Cardiac muscle cell (in vitro differentiated cells and primary cell): ENCODE results near the gene CBLN3. TPM values are rescaled to one million over a fixed set of nuclear protein-coding genes. Genes with fewer than 3 reads are reported as not detected.
A peak's percentile ranks its signal among the peaks of the same experiment; 100 is the strongest.

ENCODE experiments used
- DNase-seq, 2 donors: peaks; one replicate each; pipeline versions ENCODE4 v3.0.0 to v3.0.0-alpha.2; 2010 to 2017; ENCODE audit warnings: low read depth in 1 of 2, low spot score in 1 of 2
- H3K27ac ChIP-seq: fragments of 200-600 bp; sonication (generic); 2 replicates; pipeline ENCODE4 v1.5.1; 2016
- H3K27me3 ChIP-seq: fragments of 200-600 bp; sonication (generic); 2 replicates; pipeline ENCODE4 v1.6.0; 2016; ENCODE audit warnings: control low read depth
- H3K36me3 ChIP-seq: fragments of 200-600 bp; sonication (generic); 2 replicates; pipeline ENCODE4 v1.5.1; 2016; ENCODE audit warnings: control low read depth
- H3K4me1 ChIP-seq: fragments of 200-600 bp; sonication (generic); 2 replicates; pipeline ENCODE4 v1.8.1; 2017; ENCODE audit warnings: low read depth, mild to moderate bottlenecking, mixed run types
- H3K4me3 ChIP-seq: fragments of 200-600 bp; sonication (generic); 2 replicates; pipeline ENCODE4 v1.5.1; 2016; ENCODE audit warnings: mild to moderate bottlenecking
- H3K9me3 ChIP-seq: fragments of 200-600 bp; sonication (generic); 2 replicates; pipeline ENCODE4 v1.5.1; 2017; ENCODE audit warnings: low read depth, mild to moderate bottlenecking, control low read depth
- polyA plus RNA-seq: library from polyadenylated mRNA; unstranded; fragments of >200 nt; fragmentation: Nextera tagmentation; extraction: Ambion mirVana; gene quantifications from 2 replicates; pipeline ENCODE4 v1.2.1, GENCODE V29; 2016
- total RNA-seq: library from RNA; depleted of rRNA; stranded (reverse); fragments of >200 nt; gene quantifications from 2 replicates; pipeline ENCODE4 v1.2.3, GENCODE V29; 2016
- TF ChIP-seq, protein P1 (sequence below): IDR thresholded peaks from 2 replicates; pipeline ENCODE4 v1.5.1; 2012; ENCODE audit warnings: low read depth, mild to moderate bottlenecking, low read length

Gene CBLN3
- total and polyA plus RNA-seq, 2 experiments from 2014 or later: 3.1 to 3.3 TPM

DNA sequence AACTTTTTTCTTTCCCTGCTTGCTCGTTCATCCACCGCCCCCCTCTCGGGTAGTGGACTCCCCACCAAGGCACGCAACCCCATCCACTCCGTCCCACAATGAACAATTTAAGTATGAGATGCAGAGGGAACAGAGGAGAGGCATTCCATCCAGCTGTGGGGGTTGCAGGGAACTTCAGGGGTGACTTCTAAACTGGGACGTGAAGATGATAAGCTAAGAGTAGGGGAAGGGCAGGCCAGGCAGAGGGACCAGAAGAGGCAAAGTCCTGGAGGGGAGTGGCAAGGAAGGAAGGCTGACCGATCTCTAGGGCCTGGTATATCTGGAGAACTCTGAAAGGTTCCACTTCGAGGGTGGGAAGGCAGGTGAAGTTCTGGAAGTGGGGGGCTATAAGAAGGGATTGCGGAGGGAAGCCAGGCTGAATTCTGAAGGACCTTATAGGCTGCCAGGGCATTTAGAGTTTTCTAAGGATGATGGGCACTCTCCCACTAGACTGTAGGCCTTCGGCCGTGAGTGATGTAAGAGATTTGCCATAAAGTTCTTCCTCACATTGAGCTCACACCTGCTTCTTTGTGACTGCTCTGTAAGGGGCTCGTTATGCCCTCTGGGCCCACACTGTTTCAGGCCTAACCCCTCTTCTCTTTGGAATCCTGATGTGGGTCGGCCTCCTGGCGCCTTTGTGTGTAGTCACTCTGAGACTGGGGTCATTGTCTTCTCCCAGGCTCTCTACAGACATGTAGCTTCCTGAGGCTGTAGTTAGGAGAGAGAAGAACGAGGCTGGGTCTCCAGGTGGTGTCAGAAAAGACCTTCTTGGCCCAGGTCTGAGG is 49.3 kb downstream of the CBLN3 start:
- Histone ChIP-seq H3K4me1 (no peaks in the 10 kb centered on the region), H3K27ac (no peak overlapping the region), H3K27me3 (no peaks in the 10 kb centered on the region), H3K36me3 (no peaks in the 10 kb centered on the region), H3K9me3 (no peaks in the 10 kb centered on the region), H3K4me3 (no peak overlapping the region)
- TF ChIP-seq, protein P1, sequence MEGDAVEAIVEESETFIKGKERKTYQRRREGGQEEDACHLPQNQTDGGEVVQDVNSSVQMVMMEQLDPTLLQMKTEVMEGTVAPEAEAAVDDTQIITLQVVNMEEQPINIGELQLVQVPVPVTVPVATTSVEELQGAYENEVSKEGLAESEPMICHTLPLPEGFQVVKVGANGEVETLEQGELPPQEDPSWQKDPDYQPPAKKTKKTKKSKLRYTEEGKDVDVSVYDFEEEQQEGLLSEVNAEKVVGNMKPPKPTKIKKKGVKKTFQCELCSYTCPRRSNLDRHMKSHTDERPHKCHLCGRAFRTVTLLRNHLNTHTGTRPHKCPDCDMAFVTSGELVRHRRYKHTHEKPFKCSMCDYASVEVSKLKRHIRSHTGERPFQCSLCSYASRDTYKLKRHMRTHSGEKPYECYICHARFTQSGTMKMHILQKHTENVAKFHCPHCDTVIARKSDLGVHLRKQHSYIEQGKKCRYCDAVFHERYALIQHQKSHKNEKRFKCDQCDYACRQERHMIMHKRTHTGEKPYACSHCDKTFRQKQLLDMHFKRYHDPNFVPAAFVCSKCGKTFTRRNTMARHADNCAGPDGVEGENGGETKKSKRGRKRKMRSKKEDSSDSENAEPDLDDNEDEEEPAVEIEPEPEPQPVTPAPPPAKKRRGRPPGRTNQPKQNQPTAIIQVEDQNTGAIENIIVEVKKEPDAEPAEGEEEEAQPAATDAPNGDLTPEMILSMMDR: no peak
- DNase-seq: no peak

DNA sequence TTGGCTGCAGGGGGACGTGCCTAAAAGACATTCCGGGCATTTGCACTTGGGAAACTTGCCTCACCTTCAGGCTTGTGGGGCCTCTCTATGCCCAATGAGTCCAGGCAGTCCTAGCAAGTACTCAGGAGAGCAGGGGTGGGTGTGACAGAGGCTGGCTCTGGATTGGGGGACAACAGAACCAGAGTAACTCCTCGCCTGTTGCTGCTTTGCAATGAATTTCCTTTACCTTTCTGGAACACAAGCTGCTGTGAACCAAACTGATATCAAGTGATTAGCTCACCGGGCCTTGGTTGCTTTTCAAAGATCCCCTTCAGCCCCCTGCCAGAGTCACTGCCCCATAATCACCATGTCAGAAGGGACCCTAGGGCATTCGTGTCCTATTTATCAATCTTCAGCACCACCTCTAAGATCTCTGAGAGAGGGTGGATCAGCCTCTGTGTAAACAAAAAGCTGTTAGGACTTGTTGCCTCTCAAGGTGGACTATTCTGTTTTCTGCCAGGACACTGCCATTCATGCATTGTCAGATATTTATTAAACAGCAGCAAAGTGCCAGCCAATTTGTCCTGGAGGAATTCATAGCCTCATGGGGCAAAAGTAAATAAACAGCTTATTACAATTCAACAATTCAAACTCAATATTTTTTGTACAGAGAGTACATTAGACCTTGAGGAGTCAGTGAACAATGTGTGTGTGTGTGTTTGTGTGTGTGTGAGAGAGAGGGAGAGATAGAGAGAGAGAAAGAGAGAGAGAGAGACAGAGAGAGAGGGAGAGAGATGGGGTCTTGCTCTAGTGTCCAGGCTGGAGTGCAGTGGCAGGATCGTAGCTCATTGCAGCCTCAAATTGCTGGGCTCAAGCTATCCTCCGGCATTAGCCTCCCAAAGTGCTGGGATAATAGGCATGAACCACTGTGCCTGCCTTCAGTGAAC is 50.2 kb downstream of the CBLN3 start:
- DNase-seq: no peak
- Histone ChIP-seq H3K4me1 (no peaks in the 10 kb centered on the region), H3K9me3 (no peaks in the 10 kb centered on the region), H3K27ac (peak overlapping the region; percentile 34), H3K36me3 (peaks cover 4% of the 10 kb centered on the region), H3K4me3 (no peak overlapping the region), H3K27me3 (no peaks in the 10 kb centered on the region)
- TF ChIP-seq, protein P1: no peak

DNA sequence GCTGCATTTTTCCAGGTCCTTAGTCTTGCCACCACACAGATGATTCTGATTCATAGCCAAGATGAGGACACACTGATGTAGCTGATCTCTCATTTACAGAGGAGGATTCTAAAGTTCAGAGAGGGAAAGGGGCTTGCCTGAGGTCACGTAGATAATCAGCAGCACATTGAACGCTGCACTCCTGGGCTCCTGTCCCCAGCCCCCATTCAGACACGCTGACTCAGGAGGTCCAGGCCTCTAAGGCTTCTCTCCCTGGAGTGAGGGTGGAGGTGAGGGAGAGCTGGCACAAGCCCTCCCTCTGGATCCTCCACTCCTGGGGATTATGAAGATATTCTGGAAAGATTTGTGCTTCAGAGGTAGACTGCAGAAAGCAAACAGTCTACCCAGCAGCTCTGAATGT is 51.1 kb downstream of the CBLN3 start:
- Histone ChIP-seq H3K27me3 (no peaks in the 10 kb centered on the region), H3K36me3 (peaks cover 8% of the 10 kb centered on the region), H3K4me1 (no peaks in the 10 kb centered on the region), H3K4me3 (no peak overlapping the region), H3K27ac (peak overlapping the region; percentile 34), H3K9me3 (no peaks in the 10 kb centered on the region)
- no peak for DNase-seq
- TF ChIP-seq, protein P1: no peak

DNA sequence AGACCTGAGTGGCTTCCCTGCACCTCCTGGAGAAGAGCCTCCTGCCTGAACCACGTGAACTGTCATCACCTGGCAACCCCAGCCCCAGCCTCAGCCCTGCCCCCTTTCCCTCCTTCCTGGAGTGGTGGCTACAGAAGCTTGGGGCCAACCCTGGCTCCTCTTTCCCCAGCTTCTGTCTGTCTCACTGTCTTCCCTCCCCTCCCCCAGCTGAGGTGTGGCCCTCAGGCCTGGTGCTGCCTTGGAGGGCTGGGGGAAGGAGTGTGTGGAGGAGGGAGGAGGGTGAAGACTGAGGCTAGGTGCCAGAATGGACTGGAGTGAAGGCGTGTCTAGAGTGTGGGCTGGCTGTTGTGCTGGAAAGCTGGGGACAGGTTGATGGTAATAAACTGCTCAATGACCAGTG is 51.8 kb downstream of the CBLN3 start:
- Histone ChIP-seq H3K4me1 (no peaks in the 10 kb centered on the region), H3K36me3 (peaks cover 14% of the 10 kb centered on the region), H3K27me3 (no peaks in the 10 kb centered on the region), H3K9me3 (no peaks in the 10 kb centered on the region), H3K4me3 (no peak overlapping the region), H3K27ac (peak overlapping the region; percentile 23)
- TF ChIP-seq, protein P1: no peak
- DNase-seq: peak in 1 of 2 donors; percentile 32

DNA sequence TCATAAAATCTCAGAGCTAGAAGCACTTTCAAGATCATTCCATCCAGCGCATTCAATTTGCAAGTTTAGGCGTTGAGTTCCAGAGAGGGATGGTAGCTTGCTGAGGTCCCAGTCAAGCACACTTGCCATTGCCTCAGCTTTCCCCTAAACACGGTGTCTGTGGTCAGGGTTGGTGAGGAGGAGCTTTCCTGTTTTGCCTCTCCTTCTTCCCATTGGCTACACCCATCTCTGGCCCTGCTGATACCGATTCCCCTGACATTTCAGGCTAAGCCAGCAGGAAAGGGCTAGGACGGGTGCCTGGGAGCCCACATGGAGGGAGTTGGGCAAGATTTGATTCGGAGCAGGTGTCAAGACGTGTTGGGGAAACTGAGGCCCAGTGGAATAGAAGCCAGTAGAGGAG is 52.3 kb downstream of the CBLN3 start:
- Histone ChIP-seq H3K4me1 (no peaks in the 10 kb centered on the region), H3K27me3 (no peaks in the 10 kb centered on the region), H3K4me3 (no peak overlapping the region), H3K9me3 (no peaks in the 10 kb centered on the region), H3K36me3 (peaks cover 14% of the 10 kb centered on the region), H3K27ac (no peak overlapping the region)
- TF ChIP-seq, protein P1: no peak
- no peak for DNase-seq

Other genes starting within 250 kb of the CBLN3 start
- gene IPO4, start 240.9 kb downstream of the CBLN3 start, total RNA-seq: 32.0 and 40.7 TPM in 2 replicates
- gene IPO4, start 240.9 kb downstream of the CBLN3 start, polyA plus RNA-seq: 26.4 and 34.5 TPM in 2 replicates
- 40.2 and 50.3 TPM in 2 replicates for gene TM9SF1, start 234.2 kb downstream of the CBLN3 start, total RNA-seq
- 55.2 and 65.3 TPM in 2 replicates for gene TM9SF1, start 234.2 kb downstream of the CBLN3 start, polyA plus RNA-seq
- gene TSSK4, start 224.0 kb downstream of the CBLN3 start, total RNA-seq: not detected in 2 replicates
- 2.3 and 3.3 TPM in 2 replicates for gene TSSK4, start 224.0 kb downstream of the CBLN3 start, polyA plus RNA-seq
- 26.4 and 31.0 TPM in 2 replicates for gene CHMP4A, start 216.2 kb downstream of the CBLN3 start, total RNA-seq
- 51.1 and 56.1 TPM in 2 replicates for gene CHMP4A, start 216.2 kb downstream of the CBLN3 start, polyA plus RNA-seq
- 39.3 and 59.8 TPM in 2 replicates for gene MDP1, start 213.6 kb downstream of the CBLN3 start, total RNA-seq
- gene MDP1, start 213.6 kb downstream of the CBLN3 start, polyA plus RNA-seq: 70.5 and 73.4 TPM in 2 replicates
- gene NEDD8, start 197.3 kb downstream of the CBLN3 start, total RNA-seq: 262 and 264 TPM in 2 replicates
- 429 and 492 TPM in 2 replicates for gene NEDD8, start 197.3 kb downstream of the CBLN3 start, polyA plus RNA-seq
- gene GMPR2, start 196.7 kb downstream of the CBLN3 start, total RNA-seq: 59.5 and 66.3 TPM in 2 replicates
- gene GMPR2, start 196.7 kb downstream of the CBLN3 start, polyA plus RNA-seq: 57.6 and 66.8 TPM in 2 replicates
- 32.3 and 40.8 TPM in 2 replicates for gene TINF2, start 187.0 kb downstream of the CBLN3 start, total RNA-seq
- 49.9 and 50.6 TPM in 2 replicates for gene TINF2, start 187.0 kb downstream of the CBLN3 start, polyA plus RNA-seq
- gene TGM1, start 166.5 kb downstream of the CBLN3 start, total RNA-seq: 0.35 and 1.7 TPM in 2 replicates
- gene TGM1, start 166.5 kb downstream of the CBLN3 start, polyA plus RNA-seq: 0.65 TPM in 1 of 2 replicates, not detected in the other
- gene RABGGTA, start 158.1 kb downstream of the CBLN3 start, total RNA-seq: 39.6 and 43.5 TPM in 2 replicates
- 43.7 and 45.2 TPM in 2 replicates for gene RABGGTA, start 158.1 kb downstream of the CBLN3 start, polyA plus RNA-seq
- 43.2 and 54.3 TPM in 2 replicates for gene DHRS1, start 129.9 kb downstream of the CBLN3 start, total RNA-seq
- gene DHRS1, start 129.9 kb downstream of the CBLN3 start, polyA plus RNA-seq: 53.5 and 58.1 TPM in 2 replicates
- gene NOP9, start 129.8 kb downstream of the CBLN3 start, total RNA-seq: 13.5 and 15.7 TPM in 2 replicates
- 2.7 and 4.3 TPM in 2 replicates for gene NOP9, start 129.8 kb downstream of the CBLN3 start, polyA plus RNA-seq
- not detected in 2 replicates for gene CIDEB, start 121.7 kb downstream of the CBLN3 start, total RNA-seq
- not detected in 2 replicates for gene CIDEB, start 121.7 kb downstream of the CBLN3 start, polyA plus RNA-seq
- gene LTB4R2, start 119.5 kb downstream of the CBLN3 start, total RNA-seq: 7.6 and 15.1 TPM in 2 replicates
- 0.17 and 1.8 TPM in 2 replicates for gene LTB4R2, start 119.5 kb downstream of the CBLN3 start, polyA plus RNA-seq
- 8.5 and 8.8 TPM in 2 replicates for gene LTB4R, start 118.2 kb downstream of the CBLN3 start, total RNA-seq
- 2.0 and 2.7 TPM in 2 replicates for gene LTB4R, start 118.2 kb downstream of the CBLN3 start, polyA plus RNA-seq
- gene ADCY4, start 94.6 kb downstream of the CBLN3 start, total RNA-seq: 0.35 and 1.5 TPM in 2 replicates
- gene ADCY4, start 94.6 kb downstream of the CBLN3 start, polyA plus RNA-seq: 1.2 TPM in 1 of 2 replicates, not detected in the other
- gene RIPK3, start 89.7 kb downstream of the CBLN3 start, total RNA-seq: 0.24 TPM in 1 of 2 replicates, not detected in the other
- 0.81 TPM in 1 of 2 replicates, not detected in the other for gene RIPK3, start 89.7 kb downstream of the CBLN3 start, polyA plus RNA-seq
- gene NFATC4, start 61.5 kb downstream of the CBLN3 start, total RNA-seq: 56.8 and 117 TPM in 2 replicates
- 83.2 and 120 TPM in 2 replicates for gene NFATC4, start 61.5 kb downstream of the CBLN3 start, polyA plus RNA-seq
- gene NYNRIN, start 30.7 kb downstream of the CBLN3 start, total RNA-seq: 37.2 and 56.2 TPM in 2 replicates
- gene NYNRIN, start 30.7 kb downstream of the CBLN3 start, polyA plus RNA-seq: 21.3 and 30.7 TPM in 2 replicates
- 62.2 and 90.7 TPM in 2 replicates for gene KHNYN, start 286 bp upstream of the CBLN3 start, total RNA-seq
- 34.7 and 35.7 TPM in 2 replicates for gene KHNYN, start 286 bp upstream of the CBLN3 start, polyA plus RNA-seq
- 60.4 and 63.9 TPM in 2 replicates for gene SDR39U1, start 13.1 kb upstream of the CBLN3 start, total RNA-seq
- gene SDR39U1, start 13.1 kb upstream of the CBLN3 start, polyA plus RNA-seq: 163 TPM in 2 replicates
- not detected in 2 replicates for gene CMA1, start 78.6 kb upstream of the CBLN3 start, total RNA-seq
- gene CMA1, start 78.6 kb upstream of the CBLN3 start, polyA plus RNA-seq: not detected in 2 replicates
- gene CTSG, start 146.6 kb upstream of the CBLN3 start, total RNA-seq: not detected in 2 replicates
- not detected in 2 replicates for gene CTSG, start 146.6 kb upstream of the CBLN3 start, polyA plus RNA-seq
- not detected in 2 replicates for gene GZMH, start 180.0 kb upstream of the CBLN3 start, total RNA-seq
- gene GZMH, start 180.0 kb upstream of the CBLN3 start, polyA plus RNA-seq: not detected in 2 replicates
- gene GZMB, start 204.5 kb upstream of the CBLN3 start, total RNA-seq: not detected in 2 replicates
- not detected in 2 replicates for gene GZMB, start 204.5 kb upstream of the CBLN3 start, polyA plus RNA-seq